ENCODE results near the gene CBFB. TPM values are rescaled to one million over a fixed set of nuclear protein-coding genes. Genes with fewer than 3 reads are reported as not detected.
A peak's percentile ranks its signal among the peaks of the same experiment; 100 is the strongest.

CBFB gene
- total and polyA plus RNA-seq, 2 of the 4 experiments (the other 2 are of a cell fraction) = 44.2 to 48.0 TPM

- Histone ChIP-seq H3K23ac (ENCODE audit: low read depth, low read length) (peak overlapping the region; percentile 42; the same call in 1 of the 2 replicates), H3K9me1 (ENCODE audit: insufficient read depth, low read length) (peaks cover 2% of the 10 kb centered on the region), H4K8ac (ENCODE audit: low read depth in 2 of 2, low read length in 2 of 2) (peak overlapping the region in 1 of 2 experiments; percentile 32; a peak in 2 of 4 replicates), H3K4ac (ENCODE audit: low read depth, low read length) (peak overlapping the region; percentile 38; the same call in 1 of the 2 replicates), H3K4me3 (ENCODE audit: insufficient read depth, low read depth, low read length) (no peak overlapping the region), H2AFZ (replicated peaks; ENCODE audit: low read length, poor library complexity) (no peak overlapping the region), H3K79me1 (ENCODE audit: low read depth in 1 of 2, low read length in 2 of 2) (peaks cover 11 to 60% of the 10 kb centered on the region in 2 experiments), H4K5ac (ENCODE audit: low read depth, low read length) (no peak overlapping the region; the same call in 1 of the 2 replicates), H3K4me1 (ENCODE audit: control insufficient read depth, insufficient read depth, low read length) (no peaks in the 10 kb centered on the region; the same call in 1 of the 2 replicates), H3K14ac (replicated peaks; ENCODE audit: low read depth, low read length) (peak overlapping the region; percentile 64; the same call in 1 of the 2 replicates), H2BK20ac (ENCODE audit: low read depth, low read length) (no peak overlapping the region), H2AK9ac (replicated peaks; ENCODE audit: low read depth, low read length, poor library complexity) (no peak overlapping the region), H2BK15ac (ENCODE audit: low read depth, low read length) (peak overlapping the region; percentile 12; the same call in 1 of the 3 replicates), H3K18ac (ENCODE audit: low read depth, low read length) (peak overlapping the region; percentile 41; the same call in 1 of the 2 replicates), H3K4me2 (ENCODE audit: low read depth, low read length) (peak overlapping the region; percentile 59; the same call in 1 of the 2 replicates), H4K20me1 (ENCODE audit: insufficient read depth, low read length) (peaks cover 28% of the 10 kb centered on the region), H3K56ac (ENCODE audit: extremely low read depth, insufficient read depth, low read length) (peak overlapping the region; percentile 30; the same call in 1 of the 2 replicates), H2BK120ac (ENCODE audit: low read depth, low read length) (peak overlapping the region; percentile 22), H3K27me3 (ENCODE audit: control insufficient read depth, insufficient read depth, low read length) (no peaks in the 10 kb centered on the region), H2AK5ac (ENCODE audit: low read depth, low read length) (peak overlapping the region; percentile 44; the same call in 1 of the 2 replicates), H3K27ac (ENCODE audit: insufficient read depth, low read length) (no peak overlapping the region; the same call in 1 of the 2 replicates), H3K9me3 (ENCODE audit: control insufficient read depth, insufficient read depth, low read length) (no peaks in the 10 kb centered on the region), H3K36me3 (ENCODE audit: control insufficient read depth, insufficient read depth, low read length) (peaks cover 5% of the 10 kb centered on the region), H2BK5ac (ENCODE audit: low read depth, low read length, poor library complexity, severe bottlenecking) (peak overlapping the region; percentile 96), H3K9ac (ENCODE audit: low read depth, low read length) (no peak overlapping the region), H4K91ac (ENCODE audit: insufficient read depth, low read depth, low read length) (no peak overlapping the region; the same call in 1 of the 2 replicates)
- WGBS, 2 experiments (ENCODE audit: extremely low coverage in 2 of 2, insufficient read length in 1 of 2) = 36% methylated on average over 2 of the region's 4 CpGs; no CpG with 5 or more reads in 1 of the 2 experiments
- peak; percentile 99 for DNase-seq
- ATAC-seq (ENCODE audit: low read depth) = peak; percentile 98
- CTCF ChIA-PET = no interaction called here
- POLR2A ChIA-PET (ENCODE audit: unreplicated experiment) = no interaction called here
- in situ Hi-C loops (cut with MboI; ENCODE audit: low sequenced_read_pairs) (no loop called here), intact Hi-C loops (cut with micrococcal nuclease) (no loop called here), dilution Hi-C loops (cut with HindIII; ENCODE audit: low sequenced_read_pairs, unreplicated experiment) (no loop called here)
- TF ChIP-seq USF2 (IDR thresholded peaks at IDR 0.05; ENCODE audit: low read depth, low read length) (peak; percentile 63; the same call in 1 of the 2 replicates), MXI1 (IDR thresholded peaks at IDR 0.05; ENCODE audit: borderline replicate concordance, low read depth, low read length) (peak; percentile 83), CEBPB (IDR thresholded peaks at IDR 0.05; ENCODE audit: low read depth, low read length) (peak; percentile 50; the same call in 1 of the 2 replicates), SMC3 (IDR thresholded peaks at IDR 0.05; ENCODE audit: low read depth, low read length) (no peak), MAZ (IDR thresholded peaks at IDR 0.05; ENCODE audit: borderline replicate concordance, low read depth, low read length) (no peak), RCOR1 (IDR thresholded peaks at IDR 0.05; ENCODE audit: insufficient replicate concordance, low read length) (no peak), FOS (IDR thresholded peaks at IDR 0.05; ENCODE audit: low read depth, low read length) (peak; percentile 89), BHLHE40 (IDR thresholded peaks at IDR 0.05; ENCODE audit: low read depth, low read length) (peak; percentile 65)
- no TSS peak for BruUV-seq (replicated peaks)
These were observed 27.0 kb downstream of the CBFB start for GRCh38 chr16:67055712-67056487.

Measured in IMR-90 (cell line).